Lung (tissue), 12 donors: ENCODE measurements around the gene SAMD4A. TPM values are rescaled to one million over a fixed set of nuclear protein-coding genes. Genes with fewer than 3 reads are reported as not detected.

Experiments used
- ATAC-seq: fragments of 200-7000 bp; cut with Tn5 transposase; one replicate; pipeline ENCODE4 v1.9.1; 2020; ENCODE audit warnings: moderate number of reproducible peaks; ENCODE audit not compliant: insufficient read depth, low FRiP score
- DNase-seq, 3 donors: peaks; one replicate each; pipeline ENCODE4 v3.0.0-alpha.2; 2013 to 2017
- H3K27ac ChIP-seq, 2 donors: one replicate each; pipeline ENCODE4 v1.5.1; 2013; ENCODE audit warnings: mild to moderate bottlenecking in 2 of 2, moderate library complexity in 2 of 2, control low read depth in 1 of 2, inconsistent platforms in 1 of 2, low read depth in 1 of 2, low read length in 1 of 2
- H3K27me3 ChIP-seq, 3 donors: one replicate each; pipeline ENCODE4 v1.5.1; 2013; ENCODE audit warnings: low read length in 2 of 3; ENCODE audit not compliant: control insufficient read depth in 3 of 3, insufficient read depth in 3 of 3
- H3K36me3 ChIP-seq, 4 donors: one replicate each; pipeline ENCODE4 v1.5.1; 2013; ENCODE audit warnings: low read length in 4 of 4, mild to moderate bottlenecking in 1 of 4, moderate library complexity in 1 of 4; ENCODE audit not compliant: control insufficient read depth in 4 of 4, insufficient read depth in 4 of 4
- H3K4me1 ChIP-seq, 5 donors: one replicate each; pipeline ENCODE4 v1.5.1; 2013; ENCODE audit warnings: low read length in 5 of 5, mild to moderate bottlenecking in 2 of 5, moderate library complexity in 1 of 5; ENCODE audit not compliant: control insufficient read depth in 5 of 5, insufficient read depth in 5 of 5
- H3K4me3 ChIP-seq: one replicate; pipeline ENCODE4 v1.5.1; 2013; ENCODE audit warnings: mild to moderate bottlenecking, control low read depth, moderate library complexity
- H3K9ac ChIP-seq, 2 donors: one replicate each; pipeline ENCODE4 v1.5.1; 2013; ENCODE audit warnings: low read length in 2 of 2, control low read depth in 1 of 2; ENCODE audit not compliant: insufficient read depth in 1 of 2
- H3K9me3 ChIP-seq, 4 donors: one replicate each; pipeline ENCODE4 v1.5.1; 2013; ENCODE audit warnings: low read length in 3 of 4, mild to moderate bottlenecking in 1 of 4, moderate library complexity in 1 of 4; ENCODE audit not compliant: control insufficient read depth in 4 of 4, insufficient read depth in 3 of 4
- CTCF ChIP-seq: IDR thresholded peaks from 2 replicates; pipeline ENCODE4 v1.5.1; 2012; ENCODE audit warnings: mild to moderate bottlenecking; ENCODE audit errors: control extremely low read depth, extremely low read depth
- WGBS, 2 donors: extraction: QIAGEN DNeasy Blood & Tissue Kit; methylation state at CpG; one replicate each; pipeline ENCODE4 v1.1.7; 2013; 5-methylcytosine and 5-hydroxymethylcytosine counted together
- polyA plus RNA-seq, 2 donors: library from polyadenylated mRNA; stranded (reverse); fragments of 200-250 nt; gene quantifications; one replicate each; pipeline ENCODE4 v1.2.1, GENCODE V29; 2013
- total RNA-seq, 2 donors: library from RNA; depleted of rRNA in 1 of 2; stranded (reverse); fragments of >200 nt in 1 of 2; gene quantifications; one replicate each; pipeline ENCODE4 v1.2.1, GENCODE V29; 2014 to 2021
- donor health status: control.
- donor health status: control.
- donor health status: Bipolar disorder and iron deficiency.
- donor health status: healthy.
- donor health status: DM: yes; HTN: yes; CAD: no.

Gene SAMD4A
- total and polyA plus RNA-seq, 4 donors: 5.8 to 26.6 (median 16.2) TPM

- Histone ChIP-seq H3K9me3 (no peaks in the 10 kb centered on the region), H3K36me3 (no peaks in the 10 kb centered on the region), H3K9ac (peak overlapping the region in 1 of 2 donors; percentile 48), H3K27me3 (no peaks in the 10 kb centered on the region), H3K4me1 (peaks cover 0 to 28% (median 7%) of the 10 kb centered on the region in 5 donors), H3K27ac (peak overlapping the region in 1 of 2 donors; percentile 22), H3K4me3 (no peak overlapping the region)
- peak in 2 of 3 donors; percentile 64 to 68 for DNase-seq
- 64 to 71% methylated on average over 9 of the region's 9 CpGs for WGBS, 2 donors
- TF ChIP-seq CTCF: no peak
- ATAC-seq: no peak
Measured at GRCh38 chr14:54642801-54643695, 76.1 kb downstream of the SAMD4A start.

GRCh38 chr14:54643696-54644176 lies 76.8 kb downstream of the SAMD4A start:
- ATAC-seq: no peak
- Histone ChIP-seq H3K27me3 (no peaks in the 10 kb centered on the region), H3K27ac (no peak overlapping the region), H3K4me3 (no peak overlapping the region), H3K9ac (no peak overlapping the region), H3K4me1 (peaks cover 0 to 31% (median 6%) of the 10 kb centered on the region in 5 donors), H3K36me3 (no peaks in the 10 kb centered on the region), H3K9me3 (no peaks in the 10 kb centered on the region)
- WGBS, 2 donors: 89 to 91% methylated on average over 5 of the region's 5 CpGs
- no peak for DNase-seq
- TF ChIP-seq CTCF: no peak

DNA sequence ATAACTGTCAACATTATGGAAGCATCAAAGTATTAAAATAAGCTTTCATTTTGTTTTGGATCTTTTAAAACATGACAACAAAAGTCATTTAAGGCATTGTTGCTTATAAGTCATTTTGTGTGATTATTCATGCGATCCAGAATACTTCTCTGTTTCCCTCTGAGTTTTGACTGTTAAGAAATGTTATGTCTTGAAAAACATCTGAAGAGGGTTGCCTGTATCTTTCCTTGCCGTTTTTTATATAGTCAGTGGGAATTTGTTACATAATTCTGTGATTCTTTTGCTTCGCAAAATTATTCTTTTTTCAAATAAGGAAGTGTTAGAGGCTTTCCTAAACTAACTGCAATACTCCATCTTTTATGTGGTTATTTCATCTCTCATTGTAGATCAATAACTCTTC lies 78.7 kb downstream of the SAMD4A start:
- WGBS, 2 donors: 76% methylated on average over 3 of the region's 3 CpGs
- no peak for TF ChIP-seq CTCF
- H3K4me1 ChIP-seq: peaks cover 5 to 33% (median 6%) of the 10 kb centered on the region in 5 donors
- no peak for DNase-seq
- H3K4me3 ChIP-seq: no peak overlapping the region
- no peak for ATAC-seq
- H3K9me3 ChIP-seq: no peaks in the 10 kb centered on the region
- no peaks in the 10 kb centered on the region for H3K36me3 ChIP-seq
- no peaks in the 10 kb centered on the region for H3K27me3 ChIP-seq
- no peak overlapping the region for H3K27ac ChIP-seq
- H3K9ac ChIP-seq: no peak overlapping the region
